Measurements from ENCODE around the gene KCND3.

KCND3 gene

GRCh38 chr1:111876631-111877030 lies 112.8 kb downstream of the KCND3 start:
- H3K4me3 ChIP-seq (replicated peaks; ENCODE audit: low read depth, low read length) = no peak overlapping the region
- no peak for TF ChIP-seq CTCF (IDR thresholded peaks at IDR 0.05; ENCODE audit: low read length, missing control alignments)
- no peak for DNase-seq (ENCODE audit: low read depth)

- no peak for DNase-seq (ENCODE audit: low read depth)
- H3K4me3 ChIP-seq (replicated peaks; ENCODE audit: low read depth, low read length) = no peak overlapping the region
- TF ChIP-seq CTCF (IDR thresholded peaks at IDR 0.05; ENCODE audit: low read length, missing control alignments) = no peak
These were observed 113.8 kb downstream of the KCND3 start for GRCh38 chr1:111875640-111876039.

GRCh38 chr1:111873460-111874030 lies 115.9 kb downstream of the KCND3 start:
- H3K4me3 ChIP-seq (replicated peaks; ENCODE audit: low read depth, low read length) = no peak overlapping the region
- no peak for DNase-seq (ENCODE audit: low read depth)
- TF ChIP-seq CTCF (IDR thresholded peaks at IDR 0.05; ENCODE audit: low read length, missing control alignments) = no peak

GRCh38 chr1:111870181-111870580 lies 119.3 kb downstream of the KCND3 start:
- no peak for TF ChIP-seq CTCF (IDR thresholded peaks at IDR 0.05; ENCODE audit: low read length, missing control alignments)
- no peak for DNase-seq (ENCODE audit: low read depth)
- no peak overlapping the region for H3K4me3 ChIP-seq (replicated peaks; ENCODE audit: low read depth, low read length)

GRCh38 chr1:111867868-111868440 lies 121.5 kb downstream of the KCND3 start:
- no peak for TF ChIP-seq CTCF (IDR thresholded peaks at IDR 0.05; ENCODE audit: low read length, missing control alignments)
- no peak overlapping the region for H3K4me3 ChIP-seq (replicated peaks; ENCODE audit: low read depth, low read length)
- DNase-seq (ENCODE audit: low read depth) = no peak

GRCh38 chr1:111864862-111865261 lies 124.6 kb downstream of the KCND3 start:
- no peak overlapping the region for H3K4me3 ChIP-seq (replicated peaks; ENCODE audit: low read depth, low read length)
- peak; percentile 7 for DNase-seq (ENCODE audit: low read depth)
- no peak for TF ChIP-seq CTCF (IDR thresholded peaks at IDR 0.05; ENCODE audit: low read length, missing control alignments)

- H3K4me3 ChIP-seq (replicated peaks; ENCODE audit: low read depth, low read length) = no peak overlapping the region
- no peak for TF ChIP-seq CTCF (IDR thresholded peaks at IDR 0.05; ENCODE audit: low read length, missing control alignments)
- DNase-seq (ENCODE audit: low read depth) = no peak
These were observed 126.1 kb downstream of the KCND3 start for GRCh38 chr1:111863401-111863800.
